Measurements from ENCODE around the gene CCDC9B.

Gene CCDC9B

DNA sequence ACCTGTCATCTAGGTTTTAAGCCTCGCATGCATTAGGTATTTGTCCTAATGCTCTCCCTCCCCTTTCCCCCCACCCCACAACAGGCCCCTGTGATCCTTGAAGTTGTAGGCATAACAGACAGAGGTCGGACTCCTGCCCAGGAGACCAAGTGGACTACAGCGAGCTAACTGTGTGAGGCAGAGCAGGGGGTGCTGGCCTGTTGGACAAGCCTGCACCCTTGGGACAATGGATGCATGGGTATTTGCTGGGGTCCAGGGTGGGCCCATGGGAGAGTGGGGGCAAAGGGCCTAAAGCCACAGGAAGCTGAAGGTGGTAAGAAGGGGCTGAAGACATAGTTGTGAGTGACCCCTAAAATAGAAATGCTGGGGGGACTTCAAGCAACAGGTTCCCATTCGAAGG lies 35.5 kb downstream of the CCDC9B start:
- DNase-seq (ENCODE audit: low read depth, low spot score) = no peak
- in situ Hi-C loops (cut with HindIII; ENCODE audit: low sequenced_read_pairs) = no loop called here
- H3K4me3 ChIP-seq (ENCODE audit: low read depth, low read length) = no peak overlapping the region
- no peak for TF ChIP-seq CTCF (IDR thresholded peaks at IDR 0.05; ENCODE audit: low read depth, low read length)

DNA sequence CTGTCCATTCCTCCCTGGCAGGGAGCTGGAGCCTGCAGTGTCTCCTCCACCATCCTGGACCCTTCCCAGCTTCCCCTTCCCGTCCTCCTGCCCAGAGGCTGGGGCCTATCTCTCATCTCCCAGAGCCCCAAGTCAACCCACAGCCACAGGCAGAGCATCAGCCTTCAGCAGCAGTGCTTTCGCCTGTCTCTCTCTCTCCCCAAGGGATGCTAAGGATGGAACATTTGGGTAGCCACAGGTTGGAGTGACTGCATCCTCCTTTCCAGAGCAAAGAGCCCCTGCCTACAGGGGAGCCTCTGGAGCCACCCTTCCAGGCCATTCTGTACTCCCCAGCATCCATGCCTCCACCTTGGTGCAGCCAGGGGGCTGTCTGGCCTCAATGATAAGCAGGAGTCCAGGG lies 37.2 kb downstream of the CCDC9B start:
- TF ChIP-seq CTCF (IDR thresholded peaks at IDR 0.05; ENCODE audit: low read depth, low read length) = no peak
- no peak for DNase-seq (ENCODE audit: low read depth, low spot score)
- in situ Hi-C loops (cut with HindIII; ENCODE audit: low sequenced_read_pairs) = no loop called here

GRCh38 chr15:40302981-40303380 lies 37.8 kb downstream of the CCDC9B start:
- in situ Hi-C loops (cut with HindIII; ENCODE audit: low sequenced_read_pairs) = no loop called here
- DNase-seq (ENCODE audit: low read depth, low spot score) = no peak
- no peak for TF ChIP-seq CTCF (IDR thresholded peaks at IDR 0.05; ENCODE audit: low read depth, low read length)
- no peak overlapping the region for H3K4me3 ChIP-seq (ENCODE audit: low read depth, low read length)

More for the DNA sequence above, 37.2 kb downstream of the CCDC9B start:
- no peak overlapping the region for H3K4me3 ChIP-seq (ENCODE audit: low read depth, low read length)

GRCh38 chr15:40302288-40302886 lies 38.4 kb downstream of the CCDC9B start:
- no peak overlapping the region for H3K4me3 ChIP-seq (ENCODE audit: low read depth, low read length)
- TF ChIP-seq CTCF (IDR thresholded peaks at IDR 0.05; ENCODE audit: low read depth, low read length) = no peak
- DNase-seq (ENCODE audit: low read depth, low spot score) = no peak
- in situ Hi-C loops (cut with HindIII; ENCODE audit: low sequenced_read_pairs) = no loop called here

DNA sequence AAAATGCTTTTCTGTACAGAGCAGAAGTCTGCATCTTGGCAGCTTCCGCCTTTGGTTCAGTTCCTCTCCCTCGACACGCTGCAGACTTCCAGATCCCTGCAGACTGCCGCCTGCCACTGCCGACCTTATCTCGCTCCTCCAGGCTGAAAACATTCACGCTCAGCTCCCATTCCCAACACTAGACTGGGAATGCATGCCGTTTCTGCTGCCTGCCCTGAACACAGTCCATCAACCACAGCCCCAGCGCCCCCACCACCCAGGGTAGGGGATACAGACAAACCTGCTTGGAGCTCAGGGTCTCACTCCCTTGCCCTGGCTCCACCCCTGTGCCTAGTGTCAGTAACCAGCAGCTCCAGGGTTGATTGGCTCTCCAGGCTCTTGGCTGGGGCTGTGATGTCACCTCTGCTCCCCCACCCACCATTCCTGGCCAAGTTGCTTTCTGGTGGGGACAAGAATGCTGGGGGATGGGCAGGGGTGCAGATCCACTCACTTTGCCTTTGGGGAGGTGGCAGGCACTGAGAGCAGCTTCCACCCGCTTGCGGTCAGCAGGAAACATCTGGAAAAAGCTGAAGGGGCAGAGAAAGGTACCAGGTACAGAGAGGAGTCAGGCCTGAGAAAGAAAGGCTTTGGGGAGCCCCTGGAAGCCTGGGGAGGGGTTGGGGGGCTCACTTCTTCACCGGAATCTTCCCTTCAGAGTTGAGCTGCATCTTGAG lies 39.1 kb downstream of the CCDC9B start:
- TF ChIP-seq CTCF (IDR thresholded peaks at IDR 0.05; ENCODE audit: low read depth, low read length) = no peak
- no peak overlapping the region for H3K4me3 ChIP-seq (ENCODE audit: low read depth, low read length)
- in situ Hi-C loops (cut with HindIII; ENCODE audit: low sequenced_read_pairs) = no loop called here
- DNase-seq (ENCODE audit: low read depth, low spot score) = no peak

GRCh38 chr15:40300771-40301170 lies 40.0 kb downstream of the CCDC9B start:
- H3K4me3 ChIP-seq (ENCODE audit: low read depth, low read length) = no peak overlapping the region
- in situ Hi-C loops (cut with HindIII; ENCODE audit: low sequenced_read_pairs) = no loop called here
- DNase-seq (ENCODE audit: low read depth, low spot score) = no peak
- TF ChIP-seq CTCF (IDR thresholded peaks at IDR 0.05; ENCODE audit: low read depth, low read length) = no peak
